OCI-LY7 (cell line): ENCODE data around the gene PPP1R12C. TPM values are rescaled to one million over a fixed set of nuclear protein-coding genes. Genes with fewer than 3 reads are reported as not detected.

ENCODE experiments used
- BruUV-seq: library from RNA; stranded (reverse); fragments of 400-500 nt; replicated peaks from 2 replicates; lab custom pipeline; 2021; lab: Mats Ljungman, UMichigan
- CTCF ChIA-PET: fragments of 300-600 bp; sonication (Branson Sonifier 250); formaldehyde crosslinking; loops from one replicate; lab custom pipeline; 2022; ENCODE audit warnings: antibody characterized with exemption; ENCODE audit not compliant: unreplicated experiment; lab: Charles Lee
- POLR2A ChIA-PET: fragments of 300-600 bp; sonication (Branson Sonifier 250); formaldehyde crosslinking; loops from one replicate; lab custom pipeline; 2022; ENCODE audit warnings: antibody characterized with exemption; lab: Charles Lee
- DNase-seq: peaks from one replicate; pipeline ENCODE4 v3.0.0-alpha.2; 2015; ENCODE audit warnings: low spot score
- H2AFZ ChIP-seq: fragments of 200-600 bp; sonication (generic), shearing (Covaris generic); 2 replicates; pipeline ENCODE4 v1.6.1; 2014; ENCODE audit warnings: mild to moderate bottlenecking, antibody characterized with exemption, low read length, moderate library complexity
- H3K27ac ChIP-seq: fragments of 200-600 bp; sonication (generic); 2 replicates; pipeline ENCODE4 v1.5.1; 2014; ENCODE audit warnings: mixed run types, low read depth, mild to moderate bottlenecking, moderate library complexity, low read length, inconsistent platforms; ENCODE audit not compliant: poor library complexity, severe bottlenecking
- H3K36me3 ChIP-seq: fragments of 200-600 bp; sonication (generic); 2 replicates; pipeline ENCODE4 v1.6.1; 2014; ENCODE audit warnings: mild to moderate bottlenecking, antibody characterized with exemption, low read length, moderate library complexity, mixed read lengths; ENCODE audit not compliant: insufficient read depth
- H3K4me1 ChIP-seq: fragments of 200-600 bp; sonication (generic); 2 replicates; pipeline ENCODE4 v1.5.1; 2014; ENCODE audit warnings: mild to moderate bottlenecking, low read length; ENCODE audit not compliant: insufficient read depth, poor library complexity, severe bottlenecking
- H3K4me2 ChIP-seq: fragments of 200-600 bp; sonication (generic); 2 replicates; pipeline ENCODE4 v1.6.1; 2014; ENCODE audit warnings: mild to moderate bottlenecking, low read length
- H3K4me3 ChIP-seq: fragments of 200-600 bp; sonication (generic); 2 replicates; pipeline ENCODE4 v1.5.1; 2014; ENCODE audit warnings: mild to moderate bottlenecking, low read depth, low read length; ENCODE audit not compliant: poor library complexity, severe bottlenecking
- H3K79me2 ChIP-seq: fragments of 200-600 bp; sonication (generic); 2 replicates; pipeline ENCODE4 v1.6.1; 2016; ENCODE audit warnings: low read depth, mild to moderate bottlenecking, low read length, moderate library complexity, mixed read lengths; ENCODE audit not compliant: insufficient read depth
- H3K9me2 ChIP-seq: fragments of 200-600 bp; sonication (generic); 2 replicates; pipeline ENCODE4 v1.6.1; 2016; ENCODE audit warnings: mild to moderate bottlenecking, low read length, mixed read lengths; ENCODE audit not compliant: insufficient read depth
- H3K9me3 ChIP-seq: fragments of 200-600 bp; sonication (generic); 2 replicates; pipeline ENCODE4 v1.6.1; 2014; ENCODE audit warnings: mild to moderate bottlenecking, mixed run types, low read length, mixed read lengths
- H4K20me1 ChIP-seq: fragments of 200-600 bp; sonication (generic); 2 replicates; pipeline ENCODE4 v1.6.1; 2014; ENCODE audit warnings: mild to moderate bottlenecking, antibody characterized with exemption, low read length, moderate library complexity, mixed read lengths; ENCODE audit not compliant: insufficient read depth
- CTCF ChIP-seq: fragments of 200-600 bp; sonication (generic); conservative IDR thresholded peaks from 2 replicates; pipeline ENCODE4 v1.5.1; 2014; ENCODE audit warnings: mild to moderate bottlenecking, antibody characterized with exemption, low read length, moderate library complexity, mixed read lengths
- EZH2phosphoT487 ChIP-seq: fragments of 200-600 bp; sonication (generic); IDR thresholded peaks from 2 replicates; pipeline ENCODE4 v1.6.1; 2018; ENCODE audit warnings: low read depth, borderline replicate concordance, mild to moderate bottlenecking, mixed run types, antibody characterized with exemption, low read length, moderate library complexity, mixed read lengths
- intact Hi-C: fragments of 100-400 bp; cut with micrococcal nuclease; formaldehyde crosslinking; loops from one replicate; pipeline ENCODE4 v1.10.0; 2022; ENCODE audit not compliant: unreplicated experiment
- total RNA-seq, 2 experiments: library from RNA; depleted of rRNA in 1 of 2; stranded (reverse); fragments of >200 nt in 1 of 2; shearing (Covaris generic) in 1 of 2; gene quantifications; 2 replicates each; pipeline ENCODE4 v1.2.3, GENCODE V29; 2014 to 2022

Gene PPP1R12C
- total RNA-seq, 2 experiments from 2014 or later: 177 to 211 TPM

GRCh38 chr19:55134736-55135135, 17.3 kb upstream of the PPP1R12C start:
- H3K4me1 ChIP-seq: peaks cover 47% of the 10 kb centered on the region
- no TSS peak for BruUV-seq
- peak overlapping the region; percentile 52 for H3K27ac ChIP-seq
- H3K4me2 ChIP-seq: peak overlapping the region; percentile 45
- H2AFZ ChIP-seq: no peak overlapping the region; the same call in 1 of the 2 replicates
- no peaks in the 10 kb centered on the region for H3K9me2 ChIP-seq
- ChIA-PET POLR2A (no interaction called here), CTCF (no interaction called here)
- DNase-seq: peak; percentile 31
- no peaks in the 10 kb centered on the region for H3K9me3 ChIP-seq
- TF ChIP-seq EZH2phosphoT487: no peak
- no peak for TF ChIP-seq CTCF
- no peaks in the 10 kb centered on the region for H3K36me3 ChIP-seq
- H3K79me2 ChIP-seq: no peaks in the 10 kb centered on the region
- no peaks in the 10 kb centered on the region for H4K20me1 ChIP-seq
- no peak overlapping the region for H3K4me3 ChIP-seq
- intact Hi-C loops: loop anchor here (1.0 kb wide), 1 partner anchor 21 kb away; no protein-coding TSS in a partner anchor

GRCh38 chr19:55133639-55134444, 16.4 kb upstream of the PPP1R12C start:
- peaks cover 47% of the 10 kb centered on the region for H3K4me1 ChIP-seq
- peak overlapping the region; percentile 58 for H3K4me3 ChIP-seq
- no peaks in the 10 kb centered on the region for H3K79me2 ChIP-seq
- TF ChIP-seq EZH2phosphoT487 (no peak), CTCF (no peak)
- no TSS peak for BruUV-seq
- peak overlapping the region; percentile 53; the same call in 1 of the 2 replicates for H2AFZ ChIP-seq
- no peaks in the 10 kb centered on the region for H4K20me1 ChIP-seq
- H3K27ac ChIP-seq: peak overlapping the region; percentile 84
- H3K4me2 ChIP-seq: peak overlapping the region; percentile 92
- no peaks in the 10 kb centered on the region for H3K36me3 ChIP-seq
- POLR2A ChIA-PET: interaction anchor here (0.6 kb wide), 1 partner anchor 54 kb away, joined by 3 read pairs; no protein-coding TSS in a partner anchor
- peak; percentile 85 for DNase-seq
- no peaks in the 10 kb centered on the region for H3K9me3 ChIP-seq
- intact Hi-C loops: loop anchor here (2.0 kb wide), 2 partner anchors 53 to 251 kb away; no protein-coding TSS in a partner anchor
- H3K9me2 ChIP-seq: no peaks in the 10 kb centered on the region
- CTCF ChIA-PET: interaction anchor here (0.6 to 1.2 kb wide), 4 partner anchors 10 to 253 kb away, joined by 3 to 9 read pairs (median 4); no protein-coding TSS in a partner anchor
